Measurements from ENCODE around the gene ETV6.
A peak's percentile ranks its signal among the peaks of the same experiment; 100 is the strongest.

Gene ETV6

DNA sequence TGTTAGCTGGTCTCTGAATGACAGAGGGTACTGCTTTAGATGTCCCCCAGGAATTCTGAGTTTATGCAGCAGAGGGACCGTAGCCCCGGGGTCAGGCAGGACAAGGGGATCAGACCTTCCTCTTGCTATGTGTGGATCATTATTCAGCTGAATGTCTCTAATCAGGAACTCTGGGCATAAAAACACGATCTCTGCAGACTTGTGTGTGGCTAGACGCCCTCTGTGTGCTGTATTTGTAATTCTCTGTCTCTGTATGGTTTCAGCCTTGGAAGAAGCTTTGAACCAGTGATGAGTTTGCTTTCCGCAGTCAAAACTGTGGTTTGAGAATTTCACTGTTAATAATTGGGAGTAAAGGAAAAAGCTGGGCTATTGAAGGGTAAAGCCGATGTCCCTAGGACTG is 125.3 kb downstream of the ETV6 start:
- peaks cover 6% of the 10 kb centered on the region for H3K4me1 ChIP-seq (ENCODE audit: control insufficient read depth, insufficient read depth, low read length, poor library complexity, severe bottlenecking)
- no peak overlapping the region for H3K4me3 ChIP-seq (ENCODE audit: extremely low read depth, insufficient read depth, low read length, poor library complexity, severe bottlenecking)
- 89 to 100% methylated on average over 4 to 6 of the region's 6 CpGs for WGBS, 2 experiments (ENCODE audit: insufficient coverage in 2 of 2)
- peaks cover 23% of the 10 kb centered on the region for H3K36me3 ChIP-seq (ENCODE audit: control insufficient read depth, insufficient read depth, low read length)
- no peaks in the 10 kb centered on the region for H3K9me3 ChIP-seq (ENCODE audit: control insufficient read depth, low read length)
- no peak overlapping the region for H3K27ac ChIP-seq (ENCODE audit: low read depth, low read length, severe bottlenecking)

DNA sequence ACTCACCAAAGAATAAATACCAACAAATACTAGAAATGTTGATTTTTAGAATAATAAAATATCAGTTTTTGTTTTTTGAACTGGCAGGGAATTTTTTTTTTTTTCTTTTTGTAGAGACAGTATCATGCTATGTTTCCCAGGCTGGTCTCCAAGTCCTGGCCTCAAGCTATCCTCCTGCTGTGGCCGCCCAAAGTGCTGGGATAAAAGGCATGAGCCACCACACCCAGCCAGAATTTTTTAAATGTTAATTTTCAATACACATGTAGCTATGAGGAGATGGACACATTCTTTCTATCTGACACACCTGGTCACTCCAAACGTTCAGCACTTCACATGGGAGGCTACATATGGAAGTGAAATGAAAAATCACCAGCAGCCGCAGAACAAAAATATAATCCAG is 126.8 kb downstream of the ETV6 start:
- Histone ChIP-seq H3K36me3 (ENCODE audit: control insufficient read depth, insufficient read depth, low read length) (peaks cover 17% of the 10 kb centered on the region), H3K27ac (ENCODE audit: low read depth, low read length, severe bottlenecking) (no peak overlapping the region), H3K4me1 (ENCODE audit: control insufficient read depth, insufficient read depth, low read length, poor library complexity, severe bottlenecking) (peaks cover 6% of the 10 kb centered on the region), H3K9me3 (ENCODE audit: control insufficient read depth, low read length) (no peaks in the 10 kb centered on the region), H3K4me3 (ENCODE audit: extremely low read depth, insufficient read depth, low read length, poor library complexity, severe bottlenecking) (no peak overlapping the region)
- 80% methylated on average over 1 to 3 of the region's 3 CpGs for WGBS, 2 experiments (ENCODE audit: insufficient coverage in 2 of 2)

DNA sequence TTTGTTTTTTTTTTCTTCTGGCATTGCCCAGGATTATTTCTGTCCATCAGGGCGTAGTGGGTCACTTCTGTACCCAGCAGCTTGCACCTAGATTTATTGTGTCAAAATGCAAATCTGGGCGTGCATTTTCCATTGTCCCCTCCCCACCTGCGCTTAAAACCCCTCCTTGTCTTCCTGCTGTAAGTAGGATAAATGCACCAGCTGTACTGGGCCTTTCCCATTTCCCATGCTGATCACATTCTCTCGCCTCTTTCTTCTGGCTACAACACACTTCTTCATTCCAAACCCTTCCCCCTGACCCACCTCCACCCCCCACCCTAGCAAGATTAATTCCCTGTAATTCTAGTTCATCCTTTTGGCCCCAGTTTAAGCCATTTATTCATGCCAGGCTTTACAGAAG is 128.0 kb downstream of the ETV6 start:
- peaks cover 6% of the 10 kb centered on the region for H3K4me1 ChIP-seq (ENCODE audit: control insufficient read depth, insufficient read depth, low read length, poor library complexity, severe bottlenecking)
- no peak overlapping the region for H3K4me3 ChIP-seq (ENCODE audit: extremely low read depth, insufficient read depth, low read length, poor library complexity, severe bottlenecking)
- 88 to 100% methylated on average over 4 of the region's 4 CpGs for WGBS, 2 experiments (ENCODE audit: insufficient coverage in 2 of 2)
- H3K36me3 ChIP-seq (ENCODE audit: control insufficient read depth, insufficient read depth, low read length), result peaks cover 17% of the 10 kb centered on the region
- H3K27ac ChIP-seq (ENCODE audit: low read depth, low read length, severe bottlenecking), result no peak overlapping the region
- H3K9me3 ChIP-seq (ENCODE audit: control insufficient read depth, low read length), result no peaks in the 10 kb centered on the region

DNA sequence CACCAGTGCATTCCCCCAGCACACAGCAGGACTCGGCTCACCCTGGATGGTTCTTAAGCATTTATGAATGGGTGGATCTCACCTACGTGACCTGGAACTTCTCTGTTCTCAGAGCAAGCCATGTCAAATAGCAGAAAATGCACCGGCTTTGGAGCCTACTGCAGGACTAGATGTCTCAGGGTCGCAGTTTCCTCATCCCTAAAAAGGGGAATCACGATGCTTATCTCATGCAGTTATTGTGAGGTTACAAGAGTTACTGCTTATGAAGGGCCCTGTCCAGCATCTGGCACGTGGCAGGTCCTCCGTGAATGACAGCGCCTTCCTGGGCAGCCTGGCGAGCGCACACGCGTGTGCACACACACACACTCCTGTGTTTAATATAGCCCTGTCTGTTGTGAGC is 128.5 kb downstream of the ETV6 start:
- Histone ChIP-seq H3K4me1 (ENCODE audit: control insufficient read depth, insufficient read depth, low read length, poor library complexity, severe bottlenecking) (peaks cover 6% of the 10 kb centered on the region), H3K36me3 (ENCODE audit: control insufficient read depth, insufficient read depth, low read length) (peaks cover 17% of the 10 kb centered on the region), H3K27ac (ENCODE audit: low read depth, low read length, severe bottlenecking) (no peak overlapping the region), H3K4me3 (ENCODE audit: extremely low read depth, insufficient read depth, low read length, poor library complexity, severe bottlenecking) (no peak overlapping the region), H3K9me3 (ENCODE audit: control insufficient read depth, low read length) (no peaks in the 10 kb centered on the region)
- WGBS, 2 experiments (ENCODE audit: insufficient coverage in 2 of 2), result 97 to 99% methylated on average over 9 to 12 of the region's 12 CpGs

DNA sequence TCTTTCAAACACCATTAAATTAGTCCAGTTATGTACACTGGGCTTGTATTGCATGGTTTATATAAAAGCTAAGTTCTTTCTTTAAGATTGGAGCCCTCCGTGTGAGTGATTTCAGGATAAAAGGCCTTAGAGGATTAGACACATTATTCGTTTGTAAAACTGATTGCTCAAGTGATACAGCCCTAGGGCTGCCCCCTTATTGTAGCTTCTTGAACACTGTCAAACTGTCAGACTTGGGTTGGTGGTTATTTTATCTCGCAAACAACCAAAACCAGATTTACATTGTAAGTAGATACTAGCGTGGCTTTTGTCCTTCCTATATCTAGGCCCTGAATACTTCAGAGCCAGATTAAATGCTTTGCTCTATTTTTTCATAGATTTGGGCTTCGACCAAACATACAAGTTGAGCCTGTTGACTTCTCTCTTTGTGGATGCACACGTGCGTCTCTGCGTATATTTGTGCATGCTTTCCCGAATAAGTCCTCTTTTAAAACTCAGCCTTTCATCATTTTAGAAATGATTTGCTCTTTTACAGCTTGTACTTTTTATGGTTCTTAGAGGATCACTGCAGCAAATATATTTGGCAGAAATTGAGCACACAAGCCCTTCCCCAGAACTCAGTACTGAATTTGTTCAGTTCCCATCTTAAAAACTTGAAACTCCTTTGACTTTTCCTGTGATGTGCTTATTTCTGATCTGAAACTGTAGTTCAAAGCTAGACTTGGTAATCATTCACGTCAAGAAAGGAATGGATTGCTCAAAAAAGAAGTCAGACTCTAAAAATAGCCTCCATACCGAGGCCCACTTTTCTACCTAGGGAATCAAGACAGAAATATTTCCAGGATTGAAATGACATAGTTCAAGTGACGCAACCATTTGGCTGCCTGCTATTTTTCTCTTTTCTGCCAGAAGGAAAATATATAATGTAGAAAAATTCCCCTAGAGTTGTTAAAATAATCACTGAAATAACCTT is 129.5 kb downstream of the ETV6 start:
- H3K27ac ChIP-seq (ENCODE audit: low read depth, low read length, severe bottlenecking), result peak overlapping the region; percentile 2
- no peaks in the 10 kb centered on the region for H3K9me3 ChIP-seq (ENCODE audit: control insufficient read depth, low read length)
- H3K36me3 ChIP-seq (ENCODE audit: control insufficient read depth, insufficient read depth, low read length), result peaks cover 13% of the 10 kb centered on the region
- H3K4me1 ChIP-seq (ENCODE audit: control insufficient read depth, insufficient read depth, low read length, poor library complexity, severe bottlenecking), result peaks cover 6% of the 10 kb centered on the region
- 84 to 93% methylated on average over 5 to 11 of the region's 12 CpGs for WGBS, 2 experiments (ENCODE audit: insufficient coverage in 2 of 2)
- H3K4me3 ChIP-seq (ENCODE audit: extremely low read depth, insufficient read depth, low read length, poor library complexity, severe bottlenecking), result no peak overlapping the region

DNA sequence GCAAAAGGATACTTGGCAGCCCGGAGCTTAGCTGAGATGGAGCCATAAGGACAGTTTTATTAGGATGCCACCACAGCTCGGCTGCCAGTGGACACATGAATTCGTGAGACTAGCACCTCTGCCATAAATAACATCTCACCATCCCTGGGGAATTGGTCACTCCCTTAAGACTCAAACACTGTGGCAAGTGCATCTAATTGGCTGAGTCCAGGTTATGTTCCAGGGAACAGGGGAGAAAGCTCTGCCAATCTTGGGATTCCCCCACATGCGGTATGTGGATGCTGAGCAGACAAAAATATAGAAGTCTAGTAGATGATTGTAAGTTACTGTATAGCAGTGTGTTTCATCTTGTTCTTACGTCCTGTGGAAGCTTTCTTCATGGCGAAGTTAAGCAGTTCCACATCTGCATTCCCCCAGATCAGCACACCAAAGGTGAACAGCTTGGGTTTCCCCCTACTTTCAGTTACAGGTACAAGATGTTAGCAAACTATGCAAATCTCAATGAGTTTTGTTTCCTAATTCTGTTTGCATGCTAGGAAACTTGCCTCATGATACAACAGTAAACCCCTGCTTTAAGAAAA is 131.1 kb downstream of the ETV6 start:
- Histone ChIP-seq H3K4me3 (ENCODE audit: extremely low read depth, insufficient read depth, low read length, poor library complexity, severe bottlenecking) (no peak overlapping the region), H3K9me3 (ENCODE audit: control insufficient read depth, low read length) (no peaks in the 10 kb centered on the region), H3K36me3 (ENCODE audit: control insufficient read depth, insufficient read depth, low read length) (peaks cover 3% of the 10 kb centered on the region), H3K4me1 (ENCODE audit: control insufficient read depth, insufficient read depth, low read length, poor library complexity, severe bottlenecking) (peaks cover 9% of the 10 kb centered on the region), H3K27ac (ENCODE audit: low read depth, low read length, severe bottlenecking) (no peak overlapping the region)
- 100% methylated on average over 1 to 2 of the region's 6 CpGs for WGBS, 2 experiments (ENCODE audit: insufficient coverage in 2 of 2)

DNA sequence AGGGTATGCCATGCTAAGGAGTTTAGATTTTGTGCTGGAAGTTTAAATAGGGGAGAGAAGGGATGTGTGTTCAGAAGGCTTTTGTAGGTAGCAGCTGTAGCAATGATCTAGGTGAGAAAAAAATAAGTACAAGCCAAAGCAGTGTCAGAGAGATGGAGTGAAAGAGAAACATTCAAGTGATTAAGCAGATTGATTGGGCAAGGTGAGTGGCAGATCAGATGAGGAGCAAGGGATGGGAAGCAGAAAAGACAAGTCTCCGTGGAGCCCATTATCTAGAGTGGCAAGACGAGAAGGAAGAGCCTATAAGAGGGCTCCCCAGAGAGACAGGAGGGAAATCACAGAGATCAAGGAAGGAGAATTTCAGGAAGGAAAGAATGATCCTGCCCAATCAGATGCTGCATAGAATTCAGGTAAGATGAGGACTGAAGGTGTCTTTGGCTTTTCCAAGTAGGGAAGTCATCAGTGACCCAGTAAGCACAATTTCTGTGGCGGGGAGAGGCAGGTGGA is 133.5 kb downstream of the ETV6 start:
- no peaks in the 10 kb centered on the region for H3K36me3 ChIP-seq (ENCODE audit: control insufficient read depth, insufficient read depth, low read length)
- WGBS, 2 experiments (ENCODE audit: insufficient coverage in 2 of 2), result 85 to 94% methylated on average over 3 of the region's 3 CpGs
- no peak overlapping the region for H3K4me3 ChIP-seq (ENCODE audit: extremely low read depth, insufficient read depth, low read length, poor library complexity, severe bottlenecking)
- no peak overlapping the region for H3K27ac ChIP-seq (ENCODE audit: low read depth, low read length, severe bottlenecking)
- no peaks in the 10 kb centered on the region for H3K9me3 ChIP-seq (ENCODE audit: control insufficient read depth, low read length)
- H3K4me1 ChIP-seq (ENCODE audit: control insufficient read depth, insufficient read depth, low read length, poor library complexity, severe bottlenecking), result peaks cover 9% of the 10 kb centered on the region

DNA sequence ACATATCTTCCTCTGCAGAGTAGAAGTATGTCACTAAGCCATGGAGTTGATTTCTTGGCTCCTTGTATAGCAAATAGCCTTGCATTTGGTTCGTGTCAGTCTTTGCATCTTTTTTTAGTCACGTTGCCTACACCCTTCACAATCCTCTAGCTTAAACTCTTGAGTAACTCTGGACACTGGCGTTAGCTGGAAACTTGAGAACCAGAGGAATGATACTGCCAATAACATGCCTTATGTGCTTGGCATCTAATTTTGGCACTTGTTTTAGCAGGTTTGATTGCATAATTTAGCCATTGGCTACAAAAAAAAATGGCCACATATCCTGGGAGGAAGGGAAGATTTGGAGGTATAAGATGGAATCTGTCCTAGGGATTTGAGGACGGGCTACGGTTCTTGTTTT is 136.2 kb downstream of the ETV6 start:
- WGBS, 2 experiments (ENCODE audit: insufficient coverage in 2 of 2), result 93 to 100% methylated on average over 1 to 2 of the region's 5 CpGs
- H3K4me1 ChIP-seq (ENCODE audit: control insufficient read depth, insufficient read depth, low read length, poor library complexity, severe bottlenecking), result peaks cover 3% of the 10 kb centered on the region
- H3K9me3 ChIP-seq (ENCODE audit: control insufficient read depth, low read length), result no peaks in the 10 kb centered on the region
- H3K36me3 ChIP-seq (ENCODE audit: control insufficient read depth, insufficient read depth, low read length), result peaks cover 4% of the 10 kb centered on the region
- H3K27ac ChIP-seq (ENCODE audit: low read depth, low read length, severe bottlenecking), result no peak overlapping the region
- H3K4me3 ChIP-seq (ENCODE audit: extremely low read depth, insufficient read depth, low read length, poor library complexity, severe bottlenecking), result no peak overlapping the region

DNA sequence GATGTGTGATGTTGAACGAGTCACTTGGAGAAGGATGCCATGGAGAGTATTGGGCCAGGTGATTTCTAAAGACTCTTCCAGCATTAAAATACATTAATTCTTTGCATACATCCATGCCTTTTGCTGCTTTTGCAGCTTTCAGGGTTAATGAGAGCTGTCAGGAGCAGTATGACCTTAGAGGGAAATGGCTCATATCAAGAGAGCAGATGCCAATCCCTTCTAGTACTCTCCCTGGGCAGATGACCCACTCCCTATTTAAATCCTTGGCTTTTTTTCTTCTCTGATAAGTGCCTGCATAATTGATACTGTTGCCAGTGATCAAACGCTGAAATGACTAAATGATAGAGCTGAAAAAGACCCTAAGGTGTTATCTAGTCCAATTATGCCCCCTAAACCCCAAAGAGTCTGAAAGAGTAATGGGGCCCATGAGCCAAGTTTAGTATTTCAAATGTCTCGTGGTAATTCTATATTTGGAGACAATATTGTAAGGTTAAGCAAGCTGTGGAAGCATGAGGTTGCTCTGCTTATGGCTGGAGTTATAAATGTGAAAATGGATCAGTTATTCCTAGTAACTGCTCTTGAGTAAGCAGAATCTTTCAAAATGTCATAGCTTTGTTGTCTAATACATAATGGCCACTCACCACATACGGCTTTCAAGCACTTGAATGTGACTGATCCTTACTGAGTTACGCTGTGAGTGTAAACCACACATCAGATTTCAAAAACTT is 137.3 kb downstream of the ETV6 start:
- H3K36me3 ChIP-seq (ENCODE audit: control insufficient read depth, insufficient read depth, low read length), result peaks cover 4% of the 10 kb centered on the region
- peaks cover 8% of the 10 kb centered on the region for H3K4me1 ChIP-seq (ENCODE audit: control insufficient read depth, insufficient read depth, low read length, poor library complexity, severe bottlenecking)
- H3K9me3 ChIP-seq (ENCODE audit: control insufficient read depth, low read length), result no peaks in the 10 kb centered on the region
- H3K4me3 ChIP-seq (ENCODE audit: extremely low read depth, insufficient read depth, low read length, poor library complexity, severe bottlenecking), result no peak overlapping the region
- no peak overlapping the region for H3K27ac ChIP-seq (ENCODE audit: low read depth, low read length, severe bottlenecking)
- 95% methylated on average over 3 of the region's 5 CpGs; no CpG with 5 or more reads in 1 of the 2 experiments for WGBS, 2 experiments (ENCODE audit: insufficient coverage in 2 of 2)

DNA sequence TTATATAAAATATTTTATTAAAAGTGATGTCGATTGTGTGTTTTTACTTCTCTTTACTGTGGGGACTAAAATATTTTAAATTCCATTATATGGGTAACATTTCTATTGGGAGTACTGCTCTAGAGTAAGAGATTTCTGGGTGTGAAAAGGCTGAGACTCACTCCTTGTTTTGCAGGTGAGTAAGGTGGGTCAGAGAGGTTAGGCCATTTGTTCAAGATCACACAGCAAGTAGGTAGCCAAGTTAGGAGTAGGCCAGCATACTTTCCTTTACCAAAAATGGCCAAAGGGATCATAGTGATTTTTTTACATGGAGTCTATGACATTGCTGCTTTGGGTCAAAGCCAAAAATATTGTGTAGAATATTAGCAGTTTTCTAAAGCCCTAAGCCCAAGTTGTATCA is 138.0 kb downstream of the ETV6 start:
- Histone ChIP-seq H3K4me3 (ENCODE audit: extremely low read depth, insufficient read depth, low read length, poor library complexity, severe bottlenecking) (no peak overlapping the region), H3K36me3 (ENCODE audit: control insufficient read depth, insufficient read depth, low read length) (peaks cover 4% of the 10 kb centered on the region), H3K4me1 (ENCODE audit: control insufficient read depth, insufficient read depth, low read length, poor library complexity, severe bottlenecking) (peaks cover 8% of the 10 kb centered on the region), H3K9me3 (ENCODE audit: control insufficient read depth, low read length) (no peaks in the 10 kb centered on the region), H3K27ac (ENCODE audit: low read depth, low read length, severe bottlenecking) (no peak overlapping the region)
- WGBS, 2 experiments (ENCODE audit: insufficient coverage in 2 of 2), result no CpG with 5 or more reads among the region's 1 CpG

All from mesodermal cell (in vitro differentiated cells).